HG03097 (cell line): ENCODE data around the gene NAIF1.

Source experiments
- ATAC-seq: cut with Tn5 transposase; IDR thresholded peaks from one replicate; pipeline ENCODE4 v1.9.1; 2021; ENCODE audit not compliant: unreplicated experiment, low FRiP score

NAIF1 gene

GRCh38 chr9:128102861-128103588 is 35.9 kb upstream of the NAIF1 start:
- ATAC-seq = no peak

DNA sequence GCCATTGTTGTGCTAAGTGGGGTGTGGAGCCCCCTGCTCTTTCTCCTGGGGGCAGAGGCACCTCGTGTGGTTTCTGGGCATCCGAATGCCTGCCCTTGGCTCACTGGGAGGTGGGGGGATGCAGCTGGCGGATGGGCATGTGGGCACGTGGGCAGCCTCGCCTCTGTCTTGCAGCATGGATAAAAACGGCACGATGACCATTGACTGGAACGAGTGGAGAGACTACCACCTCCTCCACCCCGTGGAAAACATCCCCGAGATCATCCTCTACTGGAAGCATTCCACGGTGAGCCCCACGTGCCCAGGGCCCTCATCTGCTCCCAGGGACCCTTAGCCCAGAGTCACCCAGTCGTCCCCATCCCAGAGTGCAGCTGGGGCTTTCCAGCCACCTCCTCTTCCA is 35.1 kb upstream of the NAIF1 start:
- no peak for ATAC-seq

- ATAC-seq = no peak
Measured at GRCh38 chr9:128101690-128102089, 34.6 kb upstream of the NAIF1 start.

DNA sequence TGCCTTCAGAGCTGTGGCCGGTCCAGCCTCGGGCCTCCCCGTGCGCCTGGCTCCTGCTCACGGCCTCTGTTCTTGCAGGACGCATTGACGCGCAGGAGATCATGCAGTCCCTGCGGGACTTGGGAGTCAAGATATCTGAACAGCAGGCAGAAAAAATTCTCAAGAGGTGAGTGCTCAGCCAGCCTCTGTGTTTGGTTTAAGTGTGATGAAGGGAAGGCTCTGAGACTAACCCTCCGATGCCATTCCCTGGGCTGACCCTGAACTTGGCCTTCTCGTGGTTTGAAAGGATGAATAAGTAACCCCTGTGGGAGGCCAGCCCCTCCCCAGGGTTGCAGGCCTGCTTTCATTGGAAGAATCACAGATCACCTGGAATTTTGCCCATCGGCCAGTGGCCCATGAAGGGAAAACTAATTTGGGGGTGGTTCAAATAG is 34.1 kb upstream of the NAIF1 start:
- no peak for ATAC-seq

DNA sequence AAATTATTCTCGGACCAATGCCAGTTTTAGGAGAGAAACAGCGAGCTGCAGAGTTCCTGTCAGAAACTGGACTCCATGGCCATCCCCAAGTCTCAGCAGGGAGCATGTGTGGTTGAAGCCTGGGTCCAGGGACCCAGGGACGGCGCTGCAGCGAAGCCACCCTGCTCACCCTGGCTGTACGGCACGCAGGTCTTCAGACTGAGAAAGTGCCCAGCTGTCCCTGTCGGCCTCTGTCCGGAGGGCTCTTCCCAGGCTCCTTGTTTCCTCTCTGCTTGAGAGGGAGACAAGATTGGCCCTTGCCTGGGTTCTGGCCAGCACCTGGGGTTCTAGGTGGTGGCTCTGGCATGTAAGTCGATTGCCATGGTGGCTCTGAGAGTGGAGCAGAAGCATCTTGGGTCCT is 33.5 kb upstream of the NAIF1 start:
- no peak for ATAC-seq

DNA sequence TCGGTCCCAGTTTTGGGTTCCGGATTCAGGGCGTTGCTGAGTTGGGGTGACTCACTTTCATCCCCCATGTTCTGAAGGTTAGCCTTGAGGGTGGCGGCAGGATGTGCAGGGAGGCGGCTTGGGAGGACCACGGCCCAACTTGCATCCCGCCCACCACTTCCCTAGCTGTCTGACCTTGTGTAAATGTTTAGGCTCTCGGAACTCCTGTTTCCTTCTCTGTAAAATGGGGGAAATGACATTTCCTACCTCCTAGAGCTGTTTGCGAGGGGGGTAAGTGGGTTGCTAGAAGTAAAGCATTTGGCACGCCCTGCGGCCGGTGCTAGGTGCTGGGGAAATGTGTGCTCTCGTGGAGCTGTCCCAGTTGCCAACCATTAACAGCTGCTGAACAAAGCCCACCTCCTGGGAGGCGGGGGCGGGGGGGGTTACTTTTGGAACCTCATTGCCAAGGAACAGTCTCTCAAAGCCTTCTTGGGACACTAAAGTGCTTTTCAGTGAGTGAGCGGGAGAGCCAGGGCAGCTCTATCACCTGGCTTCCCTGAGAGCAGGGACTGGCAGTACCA is 32.9 kb upstream of the NAIF1 start:
- ATAC-seq = no peak

DNA sequence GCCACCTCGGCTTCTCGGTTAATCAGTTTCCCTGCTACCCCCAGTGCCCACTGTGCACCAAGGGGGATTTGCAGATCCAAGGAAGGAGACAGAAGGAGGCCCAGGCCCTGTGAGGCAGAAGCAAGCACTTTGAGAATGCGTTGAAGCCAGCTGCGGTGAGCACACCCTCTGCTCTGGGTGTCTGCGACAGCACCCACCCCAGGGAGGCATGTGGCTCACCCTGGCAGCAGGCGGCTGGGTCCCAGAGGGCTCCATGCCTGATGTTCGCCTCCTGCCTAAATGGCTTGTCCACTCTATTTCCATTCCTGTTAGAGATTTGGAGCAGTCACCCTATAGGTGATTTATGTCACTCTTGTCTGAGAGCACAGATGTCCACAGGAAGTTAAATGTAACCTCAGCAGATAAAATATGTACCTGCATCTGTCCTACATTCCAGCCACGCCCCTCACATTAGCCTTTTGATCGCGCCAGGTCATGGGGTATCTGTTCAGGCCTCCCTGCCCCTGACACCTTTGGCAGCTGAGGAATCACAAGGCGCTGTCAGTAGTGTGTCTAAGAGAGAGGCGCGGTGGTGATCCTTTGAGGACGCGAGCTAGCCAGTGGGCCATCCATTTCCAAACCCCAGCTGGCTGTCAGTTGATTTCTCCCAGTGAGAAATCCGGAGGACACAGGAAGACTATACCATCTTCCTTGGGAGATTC is 32.3 kb upstream of the NAIF1 start:
- ATAC-seq = no peak

- ATAC-seq = no peak
Measured at GRCh38 chr9:128098297-128099230, 31.4 kb upstream of the NAIF1 start.

DNA sequence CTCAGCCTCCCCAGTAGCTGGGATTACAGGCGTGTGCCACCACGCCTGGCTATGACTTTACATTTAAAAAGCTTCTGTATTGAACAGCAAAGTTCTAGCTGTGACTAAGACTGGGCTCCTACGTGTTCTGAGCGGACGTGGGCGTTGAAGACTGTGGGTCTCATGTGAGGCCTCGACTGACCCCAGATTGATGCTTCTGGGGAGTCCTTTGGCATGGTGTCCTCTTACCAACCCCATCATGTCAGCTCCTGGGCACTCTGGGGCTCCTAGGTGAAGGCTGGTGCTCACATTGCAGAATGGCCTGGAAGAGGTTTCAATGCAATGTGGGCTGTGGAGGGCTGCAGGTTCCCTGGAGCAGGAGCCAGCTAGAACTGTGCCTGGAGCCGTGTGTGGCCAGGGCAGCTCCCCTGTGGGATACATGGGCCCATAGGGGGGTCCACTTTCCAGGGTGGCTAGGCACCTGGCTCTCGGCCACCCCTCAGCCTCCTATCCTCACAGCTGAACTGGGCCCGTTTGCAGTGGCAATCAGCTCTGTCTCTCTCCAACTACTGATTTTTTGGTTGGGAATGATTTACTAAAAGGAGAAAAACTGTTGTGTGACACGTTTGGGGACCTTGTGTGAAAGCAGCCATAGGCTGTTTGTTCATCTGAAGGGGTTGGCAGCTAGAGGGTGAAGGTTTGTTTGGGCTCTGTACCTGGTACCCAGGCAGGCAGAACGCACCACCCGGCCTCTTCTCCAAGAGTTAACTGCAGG is 30.6 kb upstream of the NAIF1 start:
- ATAC-seq = no peak

- no peak for ATAC-seq
Measured at GRCh38 chr9:128096616-128097536, 29.8 kb upstream of the NAIF1 start.

- no peak for ATAC-seq
Measured at GRCh38 chr9:128094950-128095544, 27.9 kb upstream of the NAIF1 start.

DNA sequence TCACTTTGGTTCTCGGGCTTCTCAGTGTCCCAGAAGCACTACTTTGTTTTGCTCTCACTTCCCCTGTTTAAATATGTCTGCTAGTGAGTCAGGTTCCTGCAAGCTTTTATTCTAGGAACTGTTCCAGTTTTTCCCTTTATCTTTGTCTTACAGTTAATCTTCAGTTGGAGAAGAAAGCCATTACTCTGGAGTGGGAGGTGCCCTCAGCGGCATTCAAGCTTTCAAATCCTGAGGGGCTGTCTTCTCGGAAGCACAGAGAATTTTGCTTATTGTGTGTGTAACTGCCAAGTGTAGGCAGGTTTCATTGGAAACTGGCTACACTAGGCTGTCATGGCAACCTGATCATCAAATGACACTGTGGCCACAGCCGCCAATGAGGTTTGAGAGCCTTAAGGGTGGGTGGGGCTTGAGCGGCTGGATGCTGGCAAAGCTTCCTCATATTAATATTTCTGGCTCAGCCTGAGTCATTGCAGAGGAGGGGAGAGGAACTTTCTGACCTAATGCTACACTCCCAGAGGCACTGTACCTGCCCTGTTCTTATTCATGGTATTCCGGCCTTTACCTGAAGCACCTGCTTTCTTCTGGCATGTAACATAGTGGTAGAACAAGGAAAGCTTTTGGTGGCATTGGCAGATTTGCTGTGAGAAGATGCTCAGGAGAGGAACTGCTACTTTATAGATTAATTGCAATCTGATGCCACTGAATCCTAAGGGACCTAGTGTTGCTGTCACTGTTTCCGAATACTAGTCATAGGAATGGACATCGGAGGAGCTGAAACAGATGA is 27.2 kb upstream of the NAIF1 start:
- peak; percentile 77 for ATAC-seq

- no peak for ATAC-seq
Measured at GRCh38 chr9:128093011-128093410, 25.9 kb upstream of the NAIF1 start.

DNA sequence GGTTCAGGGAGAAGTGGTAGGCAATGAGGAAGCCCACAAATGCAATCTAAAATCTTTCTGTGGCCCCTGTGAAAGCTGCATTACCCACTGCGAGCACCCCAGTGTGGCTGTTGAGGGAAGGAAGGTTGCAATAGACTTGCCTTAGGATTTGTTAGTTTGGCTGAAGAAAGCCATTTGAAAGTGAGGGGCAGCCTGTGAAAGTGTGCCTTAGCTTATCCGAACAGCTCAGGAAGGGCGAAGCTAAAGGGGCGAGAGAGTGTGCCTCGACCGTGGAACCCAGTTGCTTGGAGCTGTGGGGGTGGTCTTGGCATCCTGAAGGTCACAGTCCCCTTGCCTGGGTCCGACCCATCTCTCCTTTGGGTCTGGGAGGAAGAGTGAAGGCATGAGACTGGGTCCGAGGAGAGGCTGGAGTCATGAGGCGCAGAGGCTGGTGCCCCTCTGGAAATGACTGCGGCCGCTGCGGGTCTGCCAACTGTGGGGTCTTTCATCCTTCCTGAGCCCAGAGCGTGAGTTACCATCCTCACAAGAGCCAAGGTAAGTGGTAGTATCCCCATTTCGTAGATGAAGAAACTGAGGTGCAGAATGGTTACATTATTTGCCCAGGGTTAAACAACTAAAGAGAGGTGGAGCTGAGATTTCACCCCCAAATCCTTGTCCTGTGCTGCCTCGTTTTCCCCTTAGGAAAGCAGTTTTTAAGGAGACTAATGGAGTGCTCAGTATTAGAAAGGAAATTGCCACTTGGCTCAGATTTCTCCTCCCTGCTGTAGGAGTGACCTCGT is 25.3 kb upstream of the NAIF1 start:
- no peak for ATAC-seq

GRCh38 chr9:128091571-128091970 is 24.5 kb upstream of the NAIF1 start:
- ATAC-seq = no peak

- no peak for ATAC-seq
Measured at GRCh38 chr9:128091144-128091543, 24.0 kb upstream of the NAIF1 start.

DNA sequence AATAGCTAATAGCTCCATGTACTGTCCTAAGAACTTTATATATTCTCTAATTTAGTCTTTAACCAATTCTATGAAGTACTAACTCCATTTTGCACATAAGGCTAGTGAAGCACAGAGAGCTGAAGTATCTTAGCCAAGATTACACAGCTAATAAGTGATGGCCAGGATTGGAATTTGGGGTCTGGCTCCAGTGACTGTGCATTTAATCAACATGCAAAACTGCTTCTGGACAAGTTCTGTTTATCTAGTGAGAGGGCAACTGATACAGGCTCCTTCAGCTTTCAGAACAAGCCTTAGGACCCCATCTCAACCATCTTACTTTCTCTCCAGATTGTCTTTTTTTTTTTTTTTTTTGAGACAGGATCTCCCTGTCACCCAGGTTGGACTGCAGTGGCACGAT is 22.2 kb upstream of the NAIF1 start:
- no peak for ATAC-seq
